Astrocyte of the spinal cord (primary cell): ENCODE results near the gene DYRK3.
A peak's percentile ranks its signal among the peaks of the same experiment; 100 is the strongest.

Source experiments
- DNase-seq: peaks from one replicate; pipeline ENCODE4 v3.0.0; 2011; ENCODE audit warnings: low read depth, low spot score
- H3K4me3 ChIP-seq: 2 replicates; pipeline ENCODE4 v1.5.1; 2011; ENCODE audit warnings: low read depth, mild to moderate bottlenecking, low read length, moderate library complexity
- in situ Hi-C: cut with HindIII; loops from 2 replicates; pipeline ENCODE4 v1.10.0; 2017; ENCODE audit warnings: low sequenced_read_pairs
- TF ChIP-seq, protein P1 (sequence below): IDR thresholded peaks from 2 replicates; pipeline ENCODE4 v1.5.1; 2012; ENCODE audit warnings: low read depth, mild to moderate bottlenecking, low read length, inconsistent platforms

The DYRK3 gene

DNA sequence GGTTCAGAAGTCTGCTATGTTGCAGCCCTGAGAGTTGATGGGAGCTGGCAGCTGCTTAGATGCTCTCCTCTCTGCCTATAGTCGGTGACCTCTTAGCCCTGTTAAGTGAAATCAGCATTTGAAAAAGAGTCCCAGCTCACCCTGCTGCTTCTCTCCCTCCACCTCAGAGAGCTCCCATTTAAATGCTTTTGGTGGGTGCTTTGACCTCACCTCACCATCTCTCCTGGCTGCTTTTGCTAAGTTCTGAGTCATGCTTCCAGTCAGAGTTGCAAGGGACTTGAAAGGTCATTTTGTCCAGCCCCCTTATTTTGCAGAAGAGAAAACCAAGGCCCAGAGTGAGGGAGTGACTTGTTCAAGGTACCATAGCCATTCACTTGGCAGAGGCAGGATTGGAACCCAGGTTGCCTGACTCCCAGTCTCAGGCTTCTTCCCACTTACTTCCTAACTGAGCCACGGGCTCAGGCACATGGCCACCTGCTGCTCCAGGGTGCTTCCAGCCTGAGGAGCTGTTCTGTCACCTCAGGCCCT, 52.6 kb downstream of the DYRK3 start:
- H3K4me3 ChIP-seq, result no peak overlapping the region
- TF ChIP-seq, protein P1, sequence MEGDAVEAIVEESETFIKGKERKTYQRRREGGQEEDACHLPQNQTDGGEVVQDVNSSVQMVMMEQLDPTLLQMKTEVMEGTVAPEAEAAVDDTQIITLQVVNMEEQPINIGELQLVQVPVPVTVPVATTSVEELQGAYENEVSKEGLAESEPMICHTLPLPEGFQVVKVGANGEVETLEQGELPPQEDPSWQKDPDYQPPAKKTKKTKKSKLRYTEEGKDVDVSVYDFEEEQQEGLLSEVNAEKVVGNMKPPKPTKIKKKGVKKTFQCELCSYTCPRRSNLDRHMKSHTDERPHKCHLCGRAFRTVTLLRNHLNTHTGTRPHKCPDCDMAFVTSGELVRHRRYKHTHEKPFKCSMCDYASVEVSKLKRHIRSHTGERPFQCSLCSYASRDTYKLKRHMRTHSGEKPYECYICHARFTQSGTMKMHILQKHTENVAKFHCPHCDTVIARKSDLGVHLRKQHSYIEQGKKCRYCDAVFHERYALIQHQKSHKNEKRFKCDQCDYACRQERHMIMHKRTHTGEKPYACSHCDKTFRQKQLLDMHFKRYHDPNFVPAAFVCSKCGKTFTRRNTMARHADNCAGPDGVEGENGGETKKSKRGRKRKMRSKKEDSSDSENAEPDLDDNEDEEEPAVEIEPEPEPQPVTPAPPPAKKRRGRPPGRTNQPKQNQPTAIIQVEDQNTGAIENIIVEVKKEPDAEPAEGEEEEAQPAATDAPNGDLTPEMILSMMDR, result no peak
- peak; percentile 50 for DNase-seq
- in situ Hi-C loops, result no loop called here

DNA sequence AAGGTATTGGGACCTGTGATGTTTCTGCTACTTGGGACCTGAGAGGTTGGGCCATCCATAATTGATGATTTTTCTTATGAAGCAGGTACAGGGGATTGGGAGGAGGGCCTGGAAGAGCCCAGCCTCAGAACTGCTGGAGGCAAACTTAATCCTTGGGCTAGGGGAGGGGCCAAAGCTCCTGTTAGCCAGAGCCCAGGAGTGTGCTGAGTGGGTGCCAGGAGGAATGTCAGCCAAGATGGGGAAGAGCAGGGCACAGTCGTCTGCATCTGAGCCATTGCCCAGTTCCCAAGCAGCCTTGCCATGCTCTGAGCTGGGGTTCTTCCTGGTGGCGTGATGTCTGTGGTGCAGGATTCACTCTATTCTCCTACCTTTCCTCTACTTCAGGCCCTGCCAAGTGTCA, 55.2 kb downstream of the DYRK3 start:
- in situ Hi-C loops, result no loop called here
- TF ChIP-seq, protein P1, result no peak
- DNase-seq, result no peak
- H3K4me3 ChIP-seq, result no peak overlapping the region

DNA sequence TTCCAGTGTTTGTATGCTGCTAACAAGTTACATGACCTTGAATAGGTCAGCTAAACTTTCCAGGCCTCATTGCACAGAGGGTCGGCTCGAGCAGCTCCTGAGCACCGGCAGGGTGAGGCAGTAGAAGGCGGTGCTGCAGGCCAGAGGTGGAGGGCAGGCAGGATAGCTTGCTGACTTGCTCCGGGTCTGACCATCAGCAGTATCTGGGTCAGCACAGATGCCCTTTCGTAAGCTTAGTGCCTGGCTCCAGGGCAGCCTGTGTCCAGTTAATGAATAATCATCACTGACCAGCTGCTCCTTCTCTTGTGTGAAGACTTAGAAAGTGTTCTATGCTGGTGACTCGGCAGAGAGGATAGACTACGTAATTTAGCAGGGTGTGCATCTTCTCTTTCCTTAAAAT, 56.3 kb downstream of the DYRK3 start:
- TF ChIP-seq, protein P1, result no peak
- in situ Hi-C loops, result no loop called here
- no peak for DNase-seq
- no peak overlapping the region for H3K4me3 ChIP-seq

DNA sequence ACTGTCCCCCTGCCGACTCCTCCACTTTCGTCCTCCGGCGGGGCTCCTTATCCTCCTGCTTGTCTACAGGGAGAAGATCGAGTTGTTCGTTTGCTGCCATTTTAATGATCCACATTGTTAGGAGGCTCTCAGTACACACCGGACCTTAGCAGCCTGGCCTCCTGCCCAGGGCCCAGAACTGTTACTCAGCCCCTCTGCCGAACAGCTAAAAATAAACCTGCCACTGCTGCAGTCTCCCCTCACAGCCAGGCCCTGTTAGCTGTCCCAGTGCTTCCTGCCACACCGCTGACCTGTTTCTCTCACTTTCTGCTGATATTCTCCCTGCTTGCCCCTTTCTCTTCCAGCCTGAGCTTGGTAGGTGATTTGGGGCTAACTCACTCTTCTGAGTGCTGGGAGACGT, 57.7 kb downstream of the DYRK3 start:
- TF ChIP-seq, protein P1, result no peak
- DNase-seq, result peak; percentile 83
- H3K4me3 ChIP-seq, result no peak overlapping the region
- in situ Hi-C loops, result no loop called here

DNA sequence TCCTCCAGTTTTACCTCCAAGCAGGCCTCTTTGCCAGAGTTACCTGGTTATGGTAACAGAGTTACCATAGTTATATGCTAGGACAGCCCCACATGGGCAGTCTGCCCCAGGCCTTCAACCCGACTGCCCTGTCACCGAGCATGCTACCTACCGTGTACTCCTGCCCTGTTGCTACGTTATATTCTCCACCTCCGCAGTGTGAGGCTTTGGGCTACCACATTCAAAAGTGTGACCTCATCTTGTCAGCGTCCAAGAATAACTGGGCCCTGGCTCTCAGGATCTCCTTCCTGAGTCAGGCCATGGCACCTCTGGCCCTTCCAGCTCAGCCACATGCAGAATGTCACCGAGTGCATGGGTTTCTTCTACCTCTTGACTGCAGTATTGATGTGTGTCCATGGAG, 58.3 kb downstream of the DYRK3 start:
- DNase-seq, result peak; percentile 70
- in situ Hi-C loops, result no loop called here
- TF ChIP-seq, protein P1, result no peak
- H3K4me3 ChIP-seq, result no peak overlapping the region

DNA sequence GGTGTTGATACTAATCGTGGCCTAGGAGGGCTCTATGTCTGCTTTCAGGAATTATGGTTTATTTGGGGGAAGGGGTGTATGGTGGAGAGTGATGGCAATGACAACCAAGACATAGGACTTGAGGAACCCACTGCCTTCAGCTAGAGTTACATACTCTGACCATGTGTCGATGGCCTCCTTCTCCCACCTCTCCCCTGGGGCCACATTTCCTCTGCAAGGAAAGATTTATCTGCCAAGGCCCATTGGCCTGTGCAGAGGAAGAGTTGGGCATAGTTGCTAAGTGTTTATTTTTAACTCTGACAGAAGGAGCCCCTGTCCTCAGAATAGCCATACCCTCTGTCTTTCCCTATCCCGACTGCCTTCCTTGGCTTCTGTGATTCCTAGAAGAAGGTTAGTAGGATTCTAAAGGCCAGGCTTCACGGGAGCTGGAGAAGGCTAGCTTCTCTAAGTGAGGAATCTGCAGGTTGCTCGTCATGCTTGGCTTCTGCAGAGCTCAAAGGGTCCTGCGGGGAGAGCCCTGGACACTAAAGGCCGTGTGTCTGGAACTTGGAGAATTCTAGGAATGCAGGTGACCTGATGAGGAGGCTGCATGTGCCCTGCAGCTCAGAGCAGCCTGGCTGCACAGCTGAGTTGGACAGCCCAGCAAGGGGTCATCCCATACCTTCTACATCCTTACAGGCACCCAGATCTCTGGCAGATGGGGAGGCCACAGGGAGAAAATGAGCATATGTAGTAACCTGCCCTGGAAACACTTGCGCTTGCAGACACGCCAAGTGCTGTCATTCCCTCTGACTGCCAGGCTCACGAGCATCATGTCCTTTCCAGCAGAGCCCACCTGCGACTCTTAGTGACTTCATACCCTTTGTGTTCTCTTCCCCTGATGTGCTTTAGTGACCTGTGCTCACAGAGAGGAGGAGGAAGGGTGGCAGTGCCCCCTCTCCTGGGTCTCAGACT, 59.1 kb downstream of the DYRK3 start:
- TF ChIP-seq, protein P1, result no peak
- DNase-seq, result no peak
- no peak overlapping the region for H3K4me3 ChIP-seq
- in situ Hi-C loops, result no loop called here
